K562 (cell line): ENCODE results near the gene CNOT6. TPM values are rescaled to one million over a fixed set of nuclear protein-coding genes. Genes with fewer than 3 reads are reported as not detected.
A peak's percentile ranks its signal among the peaks of the same experiment; 100 is the strongest.

Source experiments
- AFF1 ChIP-seq, 2 experiments: fragments of 450-650 bp; IDR thresholded peaks; 2 replicates each; pipeline ENCODE4 v1.6.1; 2018; ENCODE audit warnings: mild to moderate bottlenecking in 2 of 2, low read depth in 1 of 2; ENCODE audit not compliant: partially characterized antibody in 2 of 2
- CC2D1A ChIP-seq: fragments of 450-650 bp; IDR thresholded peaks from 2 replicates; pipeline ENCODE4 v1.6.1; 2017; ENCODE audit warnings: mild to moderate bottlenecking
- CHD2 ChIP-seq: IDR thresholded peaks from 2 replicates; pipeline ENCODE4 v1.6.1; 2011; ENCODE audit warnings: low read depth, low read length
- CREM ChIP-seq: IDR thresholded peaks from 2 replicates; pipeline ENCODE4 v1.6.1; 2014; ENCODE audit warnings: antibody characterized with exemption, low read depth
- CXXC5 ChIP-seq: fragments of 250-450 bp; sonication (Bioruptor Pico); IDR thresholded peaks from 2 replicates; pipeline ENCODE4 v1.8.0; 2022; ENCODE audit warnings: inconsistent platforms, mild to moderate bottlenecking, moderate library complexity
- HBP1 ChIP-seq: fragments of 450-650 bp; formaldehyde crosslinking; IDR thresholded peaks from 2 replicates; pipeline ENCODE4 v1.4.0; 2022; ENCODE audit warnings: missing genetic modification characterization
- HCFC1 ChIP-seq: IDR thresholded peaks from 2 replicates; pipeline ENCODE4 v1.6.1; 2012; ENCODE audit warnings: low read depth, low read length, improper control_type of control experiment
- HLTF ChIP-seq: fragments of 450-650 bp; IDR thresholded peaks from 2 replicates; pipeline ENCODE4 v1.6.1; 2016
- MYBL2 ChIP-seq, 2 experiments: fragments of 450-650 bp in 1 of 2; sonication (generic) in 1 of 2; formaldehyde crosslinking in 1 of 2; IDR thresholded peaks; 2 replicates each; pipeline versions ENCODE4 v1.6.1 to v1.8.1; 2017 to 2022; ENCODE audit warnings: borderline replicate concordance in 1 of 2, inconsistent platforms in 1 of 2, low read depth in 1 of 2, mild to moderate bottlenecking in 1 of 2, missing genetic modification reagents in 1 of 2, moderate library complexity in 1 of 2
- NEUROD1 ChIP-seq: fragments of 150-350 bp; IDR thresholded peaks from 2 replicates; pipeline ENCODE4 v1.6.1; 2014; ENCODE audit warnings: borderline replicate concordance, low read length, low read depth; ENCODE audit not compliant: partially characterized antibody
- NFATC3 ChIP-seq: fragments of 450-650 bp; IDR thresholded peaks from 2 replicates; pipeline ENCODE4 v1.6.1; 2017; ENCODE audit warnings: mild to moderate bottlenecking
- NFE2 ChIP-seq: IDR thresholded peaks from 2 replicates; pipeline ENCODE4 v1.6.1; 2014; ENCODE audit warnings: antibody characterized with exemption, low read depth
- NR2C1 ChIP-seq, 2 experiments: fragments of 450-650 bp; IDR thresholded peaks; 2 replicates each; pipeline ENCODE4 v1.6.1; 2017; ENCODE audit warnings: mild to moderate bottlenecking in 2 of 2, antibody characterized with exemption in 1 of 2, inconsistent platforms in 1 of 2, missing compliant biosample characterization in 1 of 2, missing genetic modification characterization in 1 of 2
- POLR2A ChIP-seq: fragments of 450-650 bp; conservative IDR thresholded peaks from 2 replicates; pipeline ENCODE4 v1.6.1; 2016
- SRF ChIP-seq, 2 experiments: fragments of 250-450, 450-650 bp in 1 of 2; sonication (Bioruptor Pico) in 1 of 2; sonication (generic) in 1 of 2; formaldehyde crosslinking; IDR thresholded peaks; 2 replicates each; pipeline versions ENCODE4 v1.5.0 to v1.5.1; 2020 to 2022; ENCODE audit warnings: mild to moderate bottlenecking in 1 of 2, missing genetic modification reagents in 1 of 2
- STAT5B ChIP-seq: fragments of 250-450 bp; sonication (Bioruptor Pico); IDR thresholded peaks from 2 replicates; pipeline ENCODE4 v1.8.0; 2021; ENCODE audit warnings: mild to moderate bottlenecking, inconsistent platforms
- TCF7L2 ChIP-seq: fragments of 150-350 bp; IDR thresholded peaks from 2 replicates; pipeline ENCODE4 v1.6.1; 2016; ENCODE audit warnings: low read depth, mild to moderate bottlenecking, low read length, moderate library complexity
- XRCC5 ChIP-seq: fragments of 200-400 bp; formaldehyde crosslinking; IDR thresholded peaks from 2 replicates; pipeline ENCODE4 v1.6.1; 2017; ENCODE audit warnings: low read depth, mild to moderate bottlenecking, low read length
- ZNF24 ChIP-seq: fragments of 450-650 bp; IDR thresholded peaks from 2 replicates; pipeline ENCODE4 v1.6.1; 2016
- ZNF408 ChIP-seq: fragments of 250-450 bp; sonication (Bioruptor Pico); IDR thresholded peaks from 2 replicates; pipeline ENCODE4 v1.4.0; 2020; ENCODE audit warnings: low read depth, mild to moderate bottlenecking, moderate library complexity
- ZNF695 ChIP-seq: fragments of 450-650 bp; formaldehyde crosslinking; IDR thresholded peaks from 2 replicates; pipeline ENCODE4 v1.4.0; 2020; ENCODE audit warnings: mild to moderate bottlenecking, moderate library complexity
- ZNF717 ChIP-seq: fragments of 250-450 bp; sonication (Bioruptor Pico); IDR thresholded peaks from 2 replicates; pipeline ENCODE4 v1.5.0; 2021
- polyA plus RNA-seq, 8 experiments: library from polyadenylated mRNA; depleted of rRNA in 4 of 8; stranded (reverse) in 5 of 8; unstranded in 3 of 8; fragments of >200 nt; fragmentation: Nextera tagmentation in 2 of 8; fragmentation: Illumina TruSeq in 1 of 8; extraction: Ambion mirVana in 2 of 8; extraction: Trizol in 1 of 8; gene quantifications; 2 replicates each; pipeline versions ENCODE4 v1.2.1 to v1.2.3, GENCODE V29; 2011 to 2014; ENCODE audit warnings: inconsistent platforms in 1 of 8, missing spikeins in 1 of 8
- total RNA-seq, 7 experiments: library from RNA; depleted of rRNA in 6 of 7; stranded (reverse); fragments of >200 nt in 6 of 7; fragmentation: Illumina TruSeq in 2 of 7; extraction: Trizol in 2 of 7; gene quantifications; 2 replicates each; pipeline versions ENCODE4 v1.2.1 to v1.2.3, GENCODE V29; 2011 to 2021; ENCODE audit warnings: low replicate concordance in 1 of 7

Gene CNOT6
- total and polyA plus RNA-seq, 9 of the 15 experiments (the other 6 are each of a cell fraction or from before 2014, with no cell fraction given): 4.9 to 32.4 (median 14.0) TPM

GRCh38 chr5:180494060-180494509 lies at the start of gene CNOT6 (continued):
- TF ChIP-seq NR2C1 (IDR thresholded peaks at IDR 0.05) (0 out of 2 replicates have a peak, but pooled peaks have one; percentile 54), NR2C1 (tag; IDR thresholded peaks at IDR 0.05) (no peak), ZNF695 (CRISPR knock-in tag) (no peak), STAT5B (CRISPR knock-in tag) (no peak), NEUROD1 (peak; percentile 84), HLTF (peak; percentile 91), AFF1 (IDR thresholded peaks at IDR 0.05; ENCODE audit: low read depth in 1 of 2, partially characterized antibody in 2 of 2) (peak in 1 of 2 experiments; percentile 58), XRCC5 (peak; percentile 54; the same call in 1 of the 2 replicates), NFE2 (no peak), MYBL2 (IDR thresholded peaks at IDR 0.05; ENCODE audit: low read depth) (no peak), MYBL2 (CRISPR knock-in tag; IDR thresholded peaks at IDR 0.05; ENCODE audit: borderline replicate concordance) (no peak), POLR2A (peak; percentile 83), CC2D1A (no peak), HCFC1 (peak; percentile 79), ZNF717 (no peak), CXXC5 (peak; percentile 100), ZNF24 (no peak), NFATC3 (peak; percentile 69; the same call in 1 of the 2 replicates), TCF7L2 (peak; percentile 99), HBP1 (CRISPR knock-in tag) (peak; percentile 78; the same call in 1 of the 2 replicates), CHD2 (peak; percentile 58; the same call in 1 of the 2 replicates), ZNF408 (CRISPR knock-in tag) (no peak), SRF (CRISPR knock-in tag; IDR thresholded peaks at IDR 0.05) (peak in 1 of 2 experiments; percentile 89; a peak in 1 of 4 replicates), CREM (peak; percentile 83)
